GM12864 (cell line): ENCODE measurements around the gene POR.

ENCODE experiments used
- DNase-seq: peaks from one replicate; pipeline ENCODE4 v3.0.0-alpha.2; 2011; ENCODE audit warnings: low read depth
- H3K4me3 ChIP-seq: 2 replicates; pipeline ENCODE4 v1.5.1; 2011; ENCODE audit warnings: mild to moderate bottlenecking, low read depth, low read length, control low read depth
- TF ChIP-seq, protein P1 (sequence below): IDR thresholded peaks from 2 replicates; pipeline ENCODE4 v1.5.1; 2011; ENCODE audit warnings: low read depth, mild to moderate bottlenecking, moderate library complexity, low read length, control low read depth, inconsistent platforms; ENCODE audit errors: missing control alignments

The POR gene

DNA sequence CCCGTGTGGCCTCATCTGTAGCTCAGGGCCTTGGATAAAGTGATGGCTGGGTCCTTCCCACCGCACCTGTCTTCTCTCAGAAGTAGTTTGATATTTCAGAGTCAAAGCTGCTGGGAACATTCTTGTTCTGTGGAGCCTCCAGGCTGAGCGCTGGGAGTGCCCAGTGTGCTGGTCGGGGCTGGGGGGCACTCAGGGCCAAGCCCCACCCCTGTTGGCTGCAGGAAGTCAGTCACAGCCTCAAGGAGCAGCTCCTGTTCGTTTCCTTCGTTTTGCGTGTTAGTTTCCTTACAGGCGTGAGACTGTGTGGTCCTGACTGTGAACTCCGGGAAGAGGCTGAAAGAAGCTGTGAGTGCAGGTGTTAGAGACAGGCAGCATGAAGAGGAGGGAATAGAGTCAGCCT, 33.2 kb downstream of the POR start:
- no peak for DNase-seq
- H3K4me3 ChIP-seq = no peak overlapping the region
- TF ChIP-seq, protein P1, sequence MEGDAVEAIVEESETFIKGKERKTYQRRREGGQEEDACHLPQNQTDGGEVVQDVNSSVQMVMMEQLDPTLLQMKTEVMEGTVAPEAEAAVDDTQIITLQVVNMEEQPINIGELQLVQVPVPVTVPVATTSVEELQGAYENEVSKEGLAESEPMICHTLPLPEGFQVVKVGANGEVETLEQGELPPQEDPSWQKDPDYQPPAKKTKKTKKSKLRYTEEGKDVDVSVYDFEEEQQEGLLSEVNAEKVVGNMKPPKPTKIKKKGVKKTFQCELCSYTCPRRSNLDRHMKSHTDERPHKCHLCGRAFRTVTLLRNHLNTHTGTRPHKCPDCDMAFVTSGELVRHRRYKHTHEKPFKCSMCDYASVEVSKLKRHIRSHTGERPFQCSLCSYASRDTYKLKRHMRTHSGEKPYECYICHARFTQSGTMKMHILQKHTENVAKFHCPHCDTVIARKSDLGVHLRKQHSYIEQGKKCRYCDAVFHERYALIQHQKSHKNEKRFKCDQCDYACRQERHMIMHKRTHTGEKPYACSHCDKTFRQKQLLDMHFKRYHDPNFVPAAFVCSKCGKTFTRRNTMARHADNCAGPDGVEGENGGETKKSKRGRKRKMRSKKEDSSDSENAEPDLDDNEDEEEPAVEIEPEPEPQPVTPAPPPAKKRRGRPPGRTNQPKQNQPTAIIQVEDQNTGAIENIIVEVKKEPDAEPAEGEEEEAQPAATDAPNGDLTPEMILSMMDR = no peak

DNA sequence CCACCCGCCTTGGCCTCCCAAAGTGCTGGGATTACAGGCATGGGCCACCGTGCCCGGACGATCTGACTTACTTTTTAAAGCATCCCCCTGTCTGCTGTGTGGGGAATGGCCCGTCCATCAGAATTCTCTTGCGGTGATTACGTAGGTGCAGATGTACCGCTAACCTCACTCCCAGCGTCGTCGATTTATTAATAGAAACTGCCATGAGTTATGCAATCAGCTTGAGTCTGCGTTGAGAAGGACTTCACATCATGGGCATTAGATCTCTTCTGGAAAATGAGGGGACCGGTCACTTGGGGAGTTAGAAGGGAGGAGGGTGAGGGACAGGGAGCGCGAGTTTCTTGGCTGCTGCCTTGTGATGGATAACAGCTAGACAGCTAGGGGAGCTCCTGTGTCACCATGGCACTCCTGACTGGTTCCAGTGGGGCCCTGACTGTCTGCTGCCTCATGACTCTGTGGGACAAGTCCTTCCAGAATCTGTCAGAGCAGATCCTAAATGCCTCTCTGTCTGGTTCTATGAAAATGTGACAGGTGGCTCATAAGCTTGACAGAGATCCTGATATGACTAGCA, 35.2 kb downstream of the POR start:
- no peak overlapping the region for H3K4me3 ChIP-seq
- TF ChIP-seq, protein P1 = no peak
- no peak for DNase-seq

GRCh38 chr7:75951506-75951905, 36.6 kb downstream of the POR start:
- TF ChIP-seq, protein P1 = no peak
- H3K4me3 ChIP-seq = no peak overlapping the region
- DNase-seq = no peak

DNA sequence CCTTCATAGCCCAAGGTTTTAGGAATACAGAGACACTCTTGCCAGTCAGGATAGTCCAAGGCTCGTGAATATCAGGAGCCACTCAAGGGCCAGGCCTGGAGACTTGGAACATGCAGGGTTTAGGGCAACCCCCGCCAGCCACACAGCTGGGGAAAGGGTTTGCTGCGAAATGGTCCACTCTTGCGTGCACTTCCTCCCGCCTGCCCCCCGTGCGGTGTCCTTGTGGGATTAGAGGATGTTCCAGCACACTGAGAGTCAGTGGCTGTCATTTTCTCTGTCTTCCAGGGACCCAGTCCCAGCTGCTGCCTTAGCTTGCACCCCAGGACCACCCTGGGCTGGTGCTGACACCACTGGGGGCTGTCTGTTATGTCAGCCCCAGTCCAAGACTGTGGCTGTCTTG, 38.5 kb downstream of the POR start:
- no peak overlapping the region for H3K4me3 ChIP-seq
- DNase-seq = no peak
- TF ChIP-seq, protein P1 = no peak

- DNase-seq = no peak
- no peak overlapping the region for H3K4me3 ChIP-seq
- TF ChIP-seq, protein P1 = no peak
These were observed 39.0 kb downstream of the POR start for GRCh38 chr7:75953931-75954330.

DNA sequence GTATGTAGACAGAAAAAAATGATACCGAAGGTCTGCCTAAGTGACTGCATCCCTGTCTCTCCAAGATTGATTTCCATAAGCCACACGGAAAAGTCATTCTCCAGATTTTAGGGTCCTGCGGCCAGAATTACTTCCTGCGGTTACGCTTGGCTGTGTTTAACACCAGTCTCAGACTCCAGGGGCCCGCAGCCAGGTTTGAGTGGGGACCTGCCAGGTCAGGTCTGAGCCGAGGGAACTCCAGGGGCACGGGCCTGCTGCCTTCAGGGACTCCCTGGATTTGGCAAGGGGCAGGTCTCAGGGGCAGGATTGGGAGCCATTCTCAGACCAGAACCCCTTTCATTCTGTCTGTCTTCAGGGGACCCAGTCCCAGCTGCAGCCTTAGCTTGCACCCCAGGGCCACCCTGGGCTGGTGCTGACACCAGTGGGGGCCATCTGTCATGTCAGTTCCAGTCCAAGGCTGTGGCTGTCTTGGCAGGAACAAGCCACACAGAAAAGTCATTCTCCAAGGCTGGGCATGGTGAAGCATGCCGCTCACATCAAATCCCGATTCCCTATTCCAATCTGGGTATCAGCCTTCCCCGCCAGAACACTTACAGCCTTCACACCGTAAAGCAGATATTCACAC, 40.5 kb downstream of the POR start:
- TF ChIP-seq, protein P1 = no peak

More for the DNA sequence above, 40.5 kb downstream of the POR start:
- H3K4me3 ChIP-seq = no peak overlapping the region
- DNase-seq = no peak
